ENCODE data around the gene GALR3.

Gene GALR3

DNA sequence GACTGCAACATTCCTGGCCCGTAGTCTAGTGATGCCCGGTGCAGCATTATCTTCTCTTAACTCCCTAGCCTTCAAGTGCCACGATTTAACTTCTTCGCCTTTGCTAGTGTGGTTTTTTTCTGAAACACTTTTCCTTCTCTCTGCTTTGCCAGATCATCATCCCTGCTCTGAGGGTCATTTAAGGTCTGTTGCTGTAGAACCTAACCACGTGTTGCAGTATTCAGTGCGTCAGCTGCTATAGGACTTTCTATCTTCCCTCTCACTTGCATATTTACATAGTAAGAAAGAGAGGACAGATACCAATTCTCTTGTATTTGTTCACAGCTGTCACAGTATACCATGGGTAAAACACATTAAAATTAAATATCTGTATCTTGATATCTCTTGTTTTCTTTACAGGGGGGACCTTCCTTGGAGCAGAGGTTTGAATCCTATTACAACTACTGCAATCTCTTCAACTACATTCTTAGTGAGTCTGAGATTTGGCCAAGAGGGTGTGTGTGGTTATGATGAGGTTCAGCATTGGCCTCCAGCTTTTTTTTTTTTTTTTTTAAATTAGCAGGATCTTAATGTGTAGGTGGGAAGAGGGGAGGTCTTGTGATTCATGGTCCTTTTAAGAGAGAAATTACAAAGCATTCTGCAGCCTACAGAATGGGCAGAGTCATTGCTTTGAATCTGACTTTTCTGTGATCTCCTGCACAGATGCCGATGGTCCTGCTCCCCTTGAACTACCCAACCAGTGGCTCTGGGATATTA is 39.6 kb downstream of the GALR3 start:
- no peak for DNase-seq (ENCODE audit: low spot score)
- in situ Hi-C loops (cut with MboI; ENCODE audit: low sequenced_read_pairs, unreplicated experiment): no loop called here
- TF ChIP-seq, protein P1, sequence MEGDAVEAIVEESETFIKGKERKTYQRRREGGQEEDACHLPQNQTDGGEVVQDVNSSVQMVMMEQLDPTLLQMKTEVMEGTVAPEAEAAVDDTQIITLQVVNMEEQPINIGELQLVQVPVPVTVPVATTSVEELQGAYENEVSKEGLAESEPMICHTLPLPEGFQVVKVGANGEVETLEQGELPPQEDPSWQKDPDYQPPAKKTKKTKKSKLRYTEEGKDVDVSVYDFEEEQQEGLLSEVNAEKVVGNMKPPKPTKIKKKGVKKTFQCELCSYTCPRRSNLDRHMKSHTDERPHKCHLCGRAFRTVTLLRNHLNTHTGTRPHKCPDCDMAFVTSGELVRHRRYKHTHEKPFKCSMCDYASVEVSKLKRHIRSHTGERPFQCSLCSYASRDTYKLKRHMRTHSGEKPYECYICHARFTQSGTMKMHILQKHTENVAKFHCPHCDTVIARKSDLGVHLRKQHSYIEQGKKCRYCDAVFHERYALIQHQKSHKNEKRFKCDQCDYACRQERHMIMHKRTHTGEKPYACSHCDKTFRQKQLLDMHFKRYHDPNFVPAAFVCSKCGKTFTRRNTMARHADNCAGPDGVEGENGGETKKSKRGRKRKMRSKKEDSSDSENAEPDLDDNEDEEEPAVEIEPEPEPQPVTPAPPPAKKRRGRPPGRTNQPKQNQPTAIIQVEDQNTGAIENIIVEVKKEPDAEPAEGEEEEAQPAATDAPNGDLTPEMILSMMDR (IDR thresholded peaks at IDR 0.05; ENCODE audit: borderline replicate concordance, control extremely low read depth, extremely low read depth, insufficient read depth, missing control alignments): no peak

- in situ Hi-C loops (cut with MboI; ENCODE audit: low sequenced_read_pairs, unreplicated experiment): no loop called here
- no peak for DNase-seq (ENCODE audit: low spot score)
- TF ChIP-seq, protein P1 (IDR thresholded peaks at IDR 0.05; ENCODE audit: borderline replicate concordance, control extremely low read depth, extremely low read depth, insufficient read depth, missing control alignments): no peak
Measured at GRCh38 chr22:37865510-37865909, 42.3 kb downstream of the GALR3 start.

DNA sequence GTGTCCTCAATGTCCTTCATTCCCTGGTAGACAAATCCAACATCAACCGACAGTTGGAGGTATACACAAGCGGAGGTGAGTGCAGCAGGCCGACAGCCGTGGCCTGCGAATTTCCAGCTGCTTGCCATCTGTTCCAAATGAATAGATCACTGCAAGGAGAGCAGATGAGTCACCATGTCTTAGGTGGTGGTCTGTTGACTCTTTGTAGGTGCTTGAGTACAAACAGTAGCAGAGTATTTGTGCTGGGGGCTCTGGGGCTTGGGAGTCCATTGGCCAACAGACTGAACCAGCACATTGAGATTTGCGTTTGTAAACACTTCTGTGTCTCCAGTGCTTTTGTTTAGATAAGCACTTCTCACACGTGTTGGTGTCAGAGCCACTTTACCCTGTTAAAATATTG is 47.1 kb downstream of the GALR3 start:
- DNase-seq (ENCODE audit: low spot score): no peak
- in situ Hi-C loops (cut with MboI; ENCODE audit: low sequenced_read_pairs, unreplicated experiment): no loop called here

More for the DNA sequence above, 47.1 kb downstream of the GALR3 start:
- TF ChIP-seq, protein P1 (IDR thresholded peaks at IDR 0.05; ENCODE audit: borderline replicate concordance, control extremely low read depth, extremely low read depth, insufficient read depth, missing control alignments): no peak

Measured in GM13976 (cell line).